SK-N-SH (cell line): ENCODE measurements around the gene SMIM5. TPM values are rescaled to one million over a fixed set of nuclear protein-coding genes. Genes with fewer than 3 reads are reported as not detected.

Source experiments
- CTCF ChIA-PET: fragments of 300-600, 350-600 bp; formaldehyde crosslinking; extraction: SDS; loops from one replicate; lab custom pipeline; 2021; lab: Yijun Ruan, JAX
- POLR2A ChIA-PET: fragments of 350-600 bp; sonication (Branson Sonifier 250); formaldehyde crosslinking; extraction: SDS; loops from one replicate; lab custom pipeline; 2020; ENCODE audit warnings: antibody characterized with exemption, inconsistent platforms; lab: Yijun Ruan, JAX
- DNase-seq: peaks from one replicate; pipeline ENCODE4 v3.0.0; 2012
- H2AFZ ChIP-seq: fragments of 200-600 bp; sonication (generic); 2 replicates; pipeline ENCODE4 v1.8.1; 2016; ENCODE audit warnings: antibody characterized with exemption, mild to moderate bottlenecking, low read depth
- H3F3A ChIP-seq: fragments of 200-600 bp; sonication (generic); replicated peaks from 2 replicates; pipeline ENCODE3; 2016; ENCODE audit warnings: antibody characterized with exemption, mild to moderate bottlenecking; ENCODE audit not compliant: insufficient read depth
- H3K27ac ChIP-seq, 2 experiments: fragments of 200-500 bp in 1 of 2; fragments of 200-600 bp in 1 of 2; sonication (Bioruptor generic) in 1 of 2; sonication (generic), shearing (Covaris generic) in 1 of 2; 2 replicates each; pipeline versions ENCODE4 v1.5.1 to v1.6.1; 2014 to 2016; ENCODE audit warnings: low read depth in 2 of 2, inconsistent platforms in 1 of 2, low read length in 1 of 2, mild to moderate bottlenecking in 1 of 2, mixed read lengths in 1 of 2
- H3K27me3 ChIP-seq: fragments of 200-600 bp; sonication (generic), shearing (Covaris generic); 2 replicates; pipeline ENCODE4 v1.6.1; 2016; ENCODE audit warnings: mixed run types; ENCODE audit not compliant: insufficient read depth
- H3K36me3 ChIP-seq, 2 experiments: fragments of 200-500 bp in 1 of 2; fragments of 200-600 bp in 1 of 2; sonication (Bioruptor generic) in 1 of 2; sonication (generic) in 1 of 2; replicated peaks in 1 of 2; 2 replicates each; pipeline versions ENCODE3 to v1.5.1; 2014 to 2016; ENCODE audit warnings: low read length in 1 of 2, mild to moderate bottlenecking in 1 of 2; ENCODE audit not compliant: insufficient read depth in 2 of 2, control insufficient read depth in 1 of 2
- H3K4me1 ChIP-seq, 2 experiments: fragments of 200-500 bp in 1 of 2; fragments of 200-600 bp in 1 of 2; sonication (Bioruptor generic) in 1 of 2; sonication (generic), shearing (Covaris generic) in 1 of 2; 2 replicates each; pipeline versions ENCODE4 v1.5.1 to v1.6.1; 2014 to 2016; ENCODE audit warnings: low read depth in 1 of 2, low read length in 1 of 2, mixed run types in 1 of 2; ENCODE audit not compliant: insufficient read depth in 2 of 2, control insufficient read depth in 1 of 2
- H3K4me2 ChIP-seq: fragments of 200-600 bp; sonication (generic), shearing (Covaris generic); 2 replicates; pipeline ENCODE4 v1.6.1; 2017; ENCODE audit warnings: mixed run types
- H3K4me3 ChIP-seq, 2 experiments: fragments of 200-500 bp in 1 of 2; fragments of 200-600 bp in 1 of 2; sonication (Bioruptor generic) in 1 of 2; sonication (generic), shearing (Covaris generic) in 1 of 2; 2 replicates each; pipeline versions ENCODE4 v1.5.1 to v1.8.1; 2014 to 2016; ENCODE audit warnings: low read depth in 2 of 2, inconsistent platforms in 1 of 2, low read length in 1 of 2, mild to moderate bottlenecking in 1 of 2, mixed read lengths in 1 of 2, moderate library complexity in 1 of 2
- H3K79me2 ChIP-seq: fragments of 200-600 bp; sonication (generic); 2 replicates; pipeline ENCODE4 v1.8.1; 2017; ENCODE audit warnings: mild to moderate bottlenecking; ENCODE audit not compliant: insufficient read depth
- H3K9ac ChIP-seq: fragments of 200-600 bp; sonication (generic); 2 replicates; pipeline ENCODE4 v1.6.1; 2017; ENCODE audit warnings: mixed run types
- H3K9me2 ChIP-seq: fragments of 200-600 bp; sonication (generic); 2 replicates; pipeline ENCODE4 v1.6.1; 2017; ENCODE audit warnings: mixed run types
- H3K9me3 ChIP-seq: fragments of 200-600 bp; sonication (generic); 2 replicates; pipeline ENCODE4 v1.6.1; 2017; ENCODE audit warnings: mixed run types, mild to moderate bottlenecking, moderate library complexity
- H4K20me1 ChIP-seq: fragments of 200-600 bp; sonication (generic); 2 replicates; pipeline ENCODE4 v1.6.1; 2017; ENCODE audit warnings: mild to moderate bottlenecking, mixed run types; ENCODE audit not compliant: insufficient read depth
- CHD2 ChIP-seq: fragments of 150-350 bp; IDR thresholded peaks from 2 replicates; pipeline ENCODE4 v1.6.1; 2018; ENCODE audit warnings: low read length; ENCODE audit not compliant: partially characterized antibody
- ELF1 ChIP-seq: IDR thresholded peaks from 2 replicates; pipeline ENCODE4 v1.4.0; 2012
- IRF3 ChIP-seq: fragments of 150-350 bp; IDR thresholded peaks from 2 replicates; pipeline ENCODE4 v1.6.1; 2016; ENCODE audit warnings: mild to moderate bottlenecking, low read depth, low read length
- JUND ChIP-seq: IDR thresholded peaks from 2 replicates; pipeline ENCODE4 v1.4.0; 2012
- MEF2A ChIP-seq: IDR thresholded peaks from 2 replicates; pipeline ENCODE4 v1.4.0; 2012; ENCODE audit warnings: low read depth, borderline replicate concordance
- MXI1 ChIP-seq: IDR thresholded peaks from 2 replicates; pipeline ENCODE4 v1.6.1; 2012; ENCODE audit warnings: mild to moderate bottlenecking, low read depth, low read length, improper control_type of control experiment
- POLR2AphosphoS5 ChIP-seq: IDR thresholded peaks from 2 replicates; pipeline ENCODE4 v1.6.1; 2012; ENCODE audit warnings: low read depth, low read length
- RCOR1 ChIP-seq: fragments of 150-350 bp; IDR thresholded peaks from 2 replicates; pipeline ENCODE4 v1.6.1; 2017; ENCODE audit warnings: antibody characterized with exemption, low read length
- SIN3A ChIP-seq: IDR thresholded peaks from 2 replicates; pipeline ENCODE4 v1.6.1; 2012; ENCODE audit warnings: low read depth, mild to moderate bottlenecking, low read length, moderate library complexity, borderline replicate concordance
- SMC3 ChIP-seq: IDR thresholded peaks from 2 replicates; pipeline ENCODE4 v1.6.1; 2012; ENCODE audit warnings: low read depth, low read length, improper control_type of control experiment
- YY1 ChIP-seq: IDR thresholded peaks from 2 replicates; pipeline ENCODE4 v1.4.0; 2012; ENCODE audit warnings: low read depth, mild to moderate bottlenecking
- ZBTB33 ChIP-seq: IDR thresholded peaks from 2 replicates; pipeline ENCODE4 v1.4.0; 2012; ENCODE audit warnings: low read depth, borderline replicate concordance
- whole genome bisulfite sequencing: methylation state at CpG from one replicate; pipeline ENCODE4 v1.1.6; 2017; ENCODE audit warnings: low lambda C conversion rate; 5-methylcytosine and 5-hydroxymethylcytosine counted together
- polyA plus RNA-seq, 3 experiments: library from polyadenylated mRNA; depleted of rRNA; stranded (reverse); fragments of >200 nt; gene quantifications; 2 replicates each; pipeline ENCODE4 v1.2.3, GENCODE V29; 2012

Gene SMIM5
- polyA plus RNA-seq, 1 of the 3 experiments (the other 2 are of a cell fraction) = 0.02 TPM

GRCh38 chr17:75633486-75634375 lies 497 bp downstream of the SMIM5 start (continued):
- TF ChIP-seq IRF3 = no peak
- no peak for TF ChIP-seq ZBTB33
- TF ChIP-seq MEF2A = no peak
- peak; percentile 77 for TF ChIP-seq MXI1
- no peak for TF ChIP-seq YY1
- no peak for TF ChIP-seq POLR2AphosphoS5
- no peak for TF ChIP-seq RCOR1
- TF ChIP-seq SMC3 = peak; percentile 38; the same call in 1 of the 2 replicates
- no peak for TF ChIP-seq ELF1
- peak; percentile 99 for TF ChIP-seq SIN3A

GRCh38 chr17:75634376-75634740 lies 1.1 kb downstream of the SMIM5 start:
- POLR2A ChIA-PET = no interaction called here
- peak; percentile 41 for DNase-seq
- no peaks in the 10 kb centered on the region for H3K9me2 ChIP-seq
- no peak for TF ChIP-seq CHD2
- TF ChIP-seq JUND = no peak
- 90% methylated on average over 5 of the region's 9 CpGs for WGBS
- peaks cover 18% of the 10 kb centered on the region for H4K20me1 ChIP-seq
- peaks cover 12 to 15% of the 10 kb centered on the region in 2 experiments; a peak in 3 of 4 replicates for H3K4me1 ChIP-seq
- H3K27ac ChIP-seq = no peak overlapping the region
- H3K27me3 ChIP-seq = no peaks in the 10 kb centered on the region
- H3F3A ChIP-seq = peaks cover 3% of the 10 kb centered on the region
- H3K36me3 ChIP-seq = peaks cover 0 to 40% of the 10 kb centered on the region in 2 experiments
- H3K4me3 ChIP-seq = no peak overlapping the region
- no peaks in the 10 kb centered on the region for H3K9me3 ChIP-seq
- no peaks in the 10 kb centered on the region for H3K79me2 ChIP-seq
- no peak overlapping the region for H3K9ac ChIP-seq
- CTCF ChIA-PET = interaction anchor here (0.8 to 37.9 kb wide), 34 partner anchors 8 to 520 kb away, joined by 3 to 1370 read pairs (median 10); partner anchors contain the start of genes GALK1, MYO15B, RECQL5 and SAP30BP
- peak overlapping the region; percentile 47; the same call in 1 of the 2 replicates for H3K4me2 ChIP-seq
- H2AFZ ChIP-seq = no peak overlapping the region
